GM10248 (cell line): ENCODE data around the gene ANGPTL1.
"Not testable (repeated sequence)": the region's sequence is repeated elsewhere in the genome, so short reads cannot be mapped to it uniquely, and the experiment has no call there.

Experiments used
- CTCF ChIA-PET: fragments of 300-600 bp; sonication (Branson Sonifier 250); formaldehyde crosslinking; extraction: SDS; loops from one replicate; lab custom pipeline; 2021; ENCODE audit warnings: antibody characterized with exemption; lab: Yijun Ruan, JAX
- POLR2A ChIA-PET: fragments of 350-650 bp; sonication (Branson Sonifier 250); formaldehyde crosslinking; extraction: SDS; loops from one replicate; lab custom pipeline; 2020; ENCODE audit warnings: antibody characterized with exemption; lab: Yijun Ruan, JAX
- DNase-seq: peaks from one replicate; pipeline ENCODE4 v3.0.0; 2012; ENCODE audit errors: extremely low spot score
- TF ChIP-seq, protein P1 (sequence below): IDR thresholded peaks from 2 replicates; pipeline ENCODE4 v1.5.1; 2012; ENCODE audit warnings: mild to moderate bottlenecking, low read depth; ENCODE audit errors: extremely low read depth, missing control alignments, control extremely low read depth

Gene ANGPTL1

GRCh38 chr1:178862864-178863263, 8.0 kb downstream of the ANGPTL1 start:
- CTCF ChIA-PET: interaction anchor here (1.2 to 2.9 kb wide), 2 partner anchors 10 to 18 kb away, joined by 3 to 10 read pairs; no protein-coding TSS in a partner anchor
- DNase-seq: no peak
- TF ChIP-seq, protein P1, sequence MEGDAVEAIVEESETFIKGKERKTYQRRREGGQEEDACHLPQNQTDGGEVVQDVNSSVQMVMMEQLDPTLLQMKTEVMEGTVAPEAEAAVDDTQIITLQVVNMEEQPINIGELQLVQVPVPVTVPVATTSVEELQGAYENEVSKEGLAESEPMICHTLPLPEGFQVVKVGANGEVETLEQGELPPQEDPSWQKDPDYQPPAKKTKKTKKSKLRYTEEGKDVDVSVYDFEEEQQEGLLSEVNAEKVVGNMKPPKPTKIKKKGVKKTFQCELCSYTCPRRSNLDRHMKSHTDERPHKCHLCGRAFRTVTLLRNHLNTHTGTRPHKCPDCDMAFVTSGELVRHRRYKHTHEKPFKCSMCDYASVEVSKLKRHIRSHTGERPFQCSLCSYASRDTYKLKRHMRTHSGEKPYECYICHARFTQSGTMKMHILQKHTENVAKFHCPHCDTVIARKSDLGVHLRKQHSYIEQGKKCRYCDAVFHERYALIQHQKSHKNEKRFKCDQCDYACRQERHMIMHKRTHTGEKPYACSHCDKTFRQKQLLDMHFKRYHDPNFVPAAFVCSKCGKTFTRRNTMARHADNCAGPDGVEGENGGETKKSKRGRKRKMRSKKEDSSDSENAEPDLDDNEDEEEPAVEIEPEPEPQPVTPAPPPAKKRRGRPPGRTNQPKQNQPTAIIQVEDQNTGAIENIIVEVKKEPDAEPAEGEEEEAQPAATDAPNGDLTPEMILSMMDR: no peak
- POLR2A ChIA-PET: no interaction called here

DNA sequence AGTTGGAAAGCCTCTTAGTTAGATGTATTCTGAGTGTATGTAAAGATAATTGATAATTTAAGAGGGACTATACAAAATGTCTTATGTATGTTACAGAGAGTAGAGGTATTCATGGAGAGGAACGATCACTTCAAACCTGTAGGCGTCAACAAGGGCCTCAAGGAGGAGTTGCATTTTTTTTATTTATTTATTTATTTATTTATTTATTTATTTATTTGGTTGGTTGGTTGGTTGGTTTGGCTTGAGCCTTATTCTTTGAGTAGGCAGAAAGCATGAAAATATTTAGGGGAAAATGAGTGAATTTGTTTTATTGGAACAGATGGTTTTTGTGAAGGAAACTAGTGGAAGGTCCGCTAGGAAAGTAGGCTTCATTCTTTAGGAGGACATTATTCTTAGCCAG, 8.5 kb downstream of the ANGPTL1 start:
- TF ChIP-seq, protein P1: no peak
- POLR2A ChIA-PET: no interaction called here
- CTCF ChIA-PET: interaction anchor here (1.2 to 2.9 kb wide), 2 partner anchors 10 to 18 kb away, joined by 3 to 10 read pairs; no protein-coding TSS in a partner anchor
- no peak for DNase-seq

GRCh38 chr1:178857126-178857525, 13.8 kb downstream of the ANGPTL1 start:
- no peak for DNase-seq
- TF ChIP-seq, protein P1: no peak
- POLR2A ChIA-PET: no interaction called here
- CTCF ChIA-PET: interaction anchor here (0.6 to 1.0 kb wide), 2 partner anchors 9 to 35 kb away, joined by 3 read pairs; no protein-coding TSS in a partner anchor

- TF ChIP-seq, protein P1: no peak
- DNase-seq: no peak
- ChIA-PET CTCF (interaction anchor here (1.4 to 2.5 kb wide), 2 partner anchors 16 to 20 kb away, joined by 4 to 7 read pairs; no protein-coding TSS in a partner anchor), POLR2A (no interaction called here)
Observed at GRCh38 chr1:178849918-178850317, 21.0 kb downstream of the ANGPTL1 start.

DNA sequence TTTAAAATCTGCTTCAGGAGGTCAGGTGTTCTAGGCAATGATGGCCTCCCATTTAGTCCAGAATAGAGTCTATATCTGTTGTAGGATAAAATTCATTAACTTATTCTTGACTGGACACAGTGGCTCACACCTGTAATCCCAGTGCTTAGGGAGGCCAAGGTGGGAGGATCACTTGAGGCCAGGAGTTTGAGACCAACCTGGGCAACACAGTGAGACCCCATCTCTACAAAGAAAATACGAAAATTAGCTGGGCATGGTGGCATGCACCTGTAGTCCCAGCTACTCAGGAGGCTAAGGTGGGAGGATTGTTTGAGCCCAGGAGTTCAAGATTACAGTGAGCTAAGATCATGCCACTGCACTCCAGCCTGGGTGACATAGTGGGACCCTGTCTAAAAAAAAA, 23.0 kb downstream of the ANGPTL1 start:
- POLR2A ChIA-PET, DNase-seq: not testable (repeated sequence)
- CTCF ChIA-PET: interaction anchor here (0.7 to 0.8 kb wide), 2 partner anchors 9 to 155 kb away, joined by 3 read pairs; no protein-coding TSS in a partner anchor

GRCh38 chr1:178847396-178847849, 23.5 kb downstream of the ANGPTL1 start:
- TF ChIP-seq, protein P1: no peak
- no peak for DNase-seq
- CTCF ChIA-PET: interaction anchor here (1.2 kb wide), 1 partner anchor 20 kb away, joined by 3 read pairs; no protein-coding TSS in a partner anchor
- POLR2A ChIA-PET: no interaction called here

DNA sequence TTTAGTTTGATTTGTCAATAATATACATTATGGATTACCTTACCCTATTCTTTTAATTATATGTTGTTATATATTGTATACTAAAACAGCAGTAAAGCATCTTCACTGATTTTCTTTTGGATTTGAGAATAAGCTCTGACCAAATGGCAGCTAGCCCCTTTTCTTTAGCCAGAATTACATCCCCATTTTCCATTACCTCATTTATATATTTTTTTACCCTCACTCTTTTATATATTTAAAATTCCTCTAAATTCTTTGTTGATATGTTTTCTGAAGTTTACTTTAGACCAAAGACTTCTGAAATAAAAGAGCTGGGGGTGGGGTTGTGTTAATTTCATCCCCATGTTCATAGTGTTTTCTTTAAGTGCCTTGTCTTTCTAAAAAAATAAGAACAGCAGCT, 24.6 kb downstream of the ANGPTL1 start:
- TF ChIP-seq, protein P1: no peak
- CTCF ChIA-PET: interaction anchor here (1.2 kb wide), 1 partner anchor 19 kb away, joined by 3 read pairs; no protein-coding TSS in a partner anchor
- no peak for DNase-seq
- POLR2A ChIA-PET: no interaction called here
